GM18870 (cell line): ENCODE data around the gene SLC66A2.
"Not testable (repeated sequence)": the region's sequence is repeated elsewhere in the genome, so short reads cannot be mapped to it uniquely, and the experiment has no call there.

Experiments used
- ATAC-seq: cut with Tn5 transposase; IDR thresholded peaks from one replicate; pipeline ENCODE4 v1.9.1; 2021; ENCODE audit warnings: moderate library complexity; ENCODE audit not compliant: unreplicated experiment

Gene SLC66A2

DNA sequence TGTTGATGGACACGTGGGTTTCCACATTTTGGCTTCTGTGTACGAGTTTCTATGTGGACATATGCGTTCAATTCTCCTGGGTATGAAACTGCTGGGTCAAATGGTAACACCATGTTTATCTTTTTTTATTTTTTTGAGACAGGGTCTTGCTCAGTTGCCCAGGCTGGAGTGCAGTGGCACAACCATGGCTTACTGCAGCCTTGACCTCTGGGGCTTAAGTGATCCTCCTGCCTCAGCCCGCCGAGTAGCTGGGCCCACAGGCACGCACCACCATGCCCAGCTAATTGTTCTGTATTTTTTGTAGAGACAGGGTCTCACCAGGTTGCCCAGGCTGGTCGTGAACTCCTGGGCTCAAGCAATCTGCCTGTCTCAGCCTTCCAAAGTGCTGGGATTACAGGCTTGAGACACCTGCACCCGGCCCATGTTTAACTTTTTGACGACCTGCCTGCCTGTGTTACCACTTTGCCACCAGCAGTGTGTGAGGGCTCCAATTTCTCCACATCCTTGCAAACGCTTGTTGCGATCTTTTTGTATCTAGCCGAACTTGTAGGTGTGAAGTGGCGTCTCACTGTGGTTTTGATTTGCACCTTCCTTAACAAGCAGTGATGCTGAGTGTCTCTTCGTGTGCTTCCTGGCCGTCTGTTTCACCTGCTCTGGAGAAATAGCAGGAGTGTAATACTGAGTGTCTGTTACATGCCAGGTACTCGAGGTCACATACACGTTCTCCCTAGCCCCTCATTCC is 19.9 kb upstream of the SLC66A2 start:
- ATAC-seq = no peak

DNA sequence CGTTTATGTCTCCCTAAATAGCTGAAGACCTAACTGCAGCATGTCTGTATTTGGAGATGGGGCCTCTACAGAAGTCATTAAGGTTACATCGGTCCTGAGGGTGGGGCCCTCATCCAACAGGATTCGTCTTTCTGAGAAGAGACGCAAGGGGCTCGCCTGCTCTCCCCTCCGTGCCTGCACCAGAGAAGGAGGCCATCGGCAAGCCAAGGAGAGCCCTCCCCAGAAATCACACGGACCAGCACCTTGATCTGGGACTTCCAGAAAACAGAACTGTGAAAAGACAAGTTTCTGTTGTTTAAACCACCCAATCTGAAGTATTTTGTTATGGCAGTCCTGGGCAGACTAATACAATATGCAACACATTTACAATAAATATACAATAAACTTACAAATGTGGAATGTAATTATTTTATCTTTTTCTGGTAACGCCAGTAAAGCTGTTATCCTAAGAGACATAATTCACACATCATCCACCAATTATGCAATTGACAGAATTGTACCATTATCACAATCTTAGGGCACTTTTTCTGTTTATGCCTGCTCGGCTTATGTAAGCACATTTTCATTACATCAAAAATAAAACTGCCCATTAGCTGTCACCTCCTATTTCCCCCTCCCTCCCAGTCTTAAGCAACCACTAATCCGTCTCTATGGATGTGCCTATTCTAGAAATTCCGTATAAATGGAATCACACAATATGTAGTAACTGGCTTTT is 19.1 kb upstream of the SLC66A2 start:
- ATAC-seq = no peak

- no peak for ATAC-seq
These were observed 13.9 kb upstream of the SLC66A2 start for GRCh38 chr18:79965119-79965902.

GRCh38 chr18:79964330-79965118 is 13.1 kb upstream of the SLC66A2 start, which contains the start of gene HSBP1L1:
Gene HSBP1L1, plus strand, starts transcription at chr18:79964643. Its CDS starts 93 bp downstream, at chr18:79964736.
- ATAC-seq = no peak

GRCh38 chr18:79963658-79964329 is 12.3 kb upstream of the SLC66A2 start:
- no peak for ATAC-seq

DNA sequence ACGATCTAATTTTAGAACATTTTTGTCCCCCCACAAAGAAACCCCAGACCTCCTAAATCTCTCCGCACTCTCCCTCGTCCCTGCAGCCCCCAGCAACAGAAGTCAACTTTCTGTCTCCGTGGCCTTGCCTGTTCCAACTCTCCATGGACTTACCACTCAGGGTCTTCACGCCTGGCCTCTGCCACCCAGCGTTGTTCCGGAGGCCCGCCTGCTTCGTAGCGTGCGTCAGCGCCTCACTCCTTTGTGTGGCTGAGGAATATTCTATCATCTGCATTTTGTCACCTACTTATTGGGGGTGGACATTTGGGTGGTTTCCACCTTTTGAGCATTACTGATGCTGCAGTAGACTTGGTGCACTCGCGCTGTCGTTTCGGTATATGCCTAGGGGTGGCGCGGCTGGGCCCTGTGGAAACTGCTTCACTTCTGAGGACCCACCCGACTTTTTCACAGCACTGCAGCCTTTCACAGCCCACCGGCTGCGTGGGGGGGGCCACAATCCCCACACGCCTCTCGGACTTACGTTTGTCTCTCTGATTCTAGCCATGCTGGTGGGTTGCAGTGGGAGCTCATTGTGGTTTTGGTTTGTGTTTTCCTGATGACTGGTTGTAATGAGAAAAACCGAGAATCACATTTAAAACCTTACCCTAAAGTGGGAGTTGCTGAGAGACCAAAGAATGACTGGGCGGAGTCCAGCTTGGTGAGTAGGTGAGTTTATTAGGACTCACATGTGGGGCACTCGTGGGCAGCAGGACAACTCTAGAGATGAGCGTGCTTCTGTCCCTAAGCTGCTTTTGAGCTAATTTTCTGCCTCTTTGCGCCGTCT is 11.6 kb upstream of the SLC66A2 start:
- ATAC-seq = peak; percentile 85

DNA sequence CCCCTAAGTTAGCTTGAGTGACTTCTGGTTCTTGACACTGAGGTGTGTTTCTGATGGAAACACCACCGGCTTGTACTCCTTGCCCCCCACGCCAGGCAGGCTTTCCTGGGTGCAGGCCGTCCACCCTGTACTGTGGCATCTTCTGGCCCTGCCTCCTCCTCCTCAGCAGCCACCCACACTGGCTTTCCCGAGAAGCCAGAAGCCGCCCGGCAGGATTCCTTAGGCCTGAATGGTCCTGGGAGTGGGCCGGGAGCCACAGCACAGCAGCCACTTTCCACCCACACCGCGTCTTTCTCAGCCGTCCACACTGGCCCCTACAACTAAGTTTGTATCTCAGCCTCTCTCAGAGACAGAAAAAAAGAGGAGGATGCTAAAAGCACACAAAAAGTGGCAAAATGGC is 10.9 kb upstream of the SLC66A2 start:
- no peak for ATAC-seq

- no peak for ATAC-seq
These were observed 10.3 kb upstream of the SLC66A2 start for GRCh38 chr18:79961527-79962291.

DNA sequence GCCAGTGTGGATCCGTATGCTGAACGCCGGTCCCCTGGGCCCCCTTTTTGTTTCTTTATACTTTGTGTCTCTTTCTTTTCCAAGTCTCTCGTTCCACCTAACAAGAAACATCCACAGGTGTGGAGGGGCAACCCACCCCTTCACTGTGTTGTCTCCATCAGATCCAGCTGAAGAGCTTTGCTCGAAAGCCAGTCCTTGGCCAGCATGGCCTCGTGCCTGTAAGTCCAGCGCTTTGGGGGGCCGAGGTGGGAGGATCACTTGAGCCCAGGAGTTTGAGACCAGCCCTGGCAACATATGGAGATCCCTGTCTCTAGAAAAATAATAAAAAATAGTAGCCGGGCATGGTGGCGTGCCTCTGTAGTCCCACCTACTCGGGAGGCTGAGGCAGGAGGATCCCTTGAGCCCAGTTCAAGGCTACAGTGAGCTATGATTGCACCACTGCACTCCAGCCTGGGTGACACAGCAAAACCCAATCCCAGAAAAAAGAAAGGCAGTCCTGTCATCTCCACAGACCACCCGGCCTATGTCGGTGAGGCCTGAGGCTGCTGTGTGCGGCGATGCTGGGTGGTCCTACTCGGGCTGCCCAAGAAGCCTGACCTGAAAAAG is 9.6 kb upstream of the SLC66A2 start:
- no peak for ATAC-seq

GRCh38 chr18:79960161-79960801 is 8.8 kb upstream of the SLC66A2 start:
- not testable (repeated sequence) for ATAC-seq

GRCh38 chr18:79958981-79959380 is 7.5 kb upstream of the SLC66A2 start:
- ATAC-seq = no peak

- no peak for ATAC-seq
These were observed 4.8 kb upstream of the SLC66A2 start for GRCh38 chr18:79956276-79956675.

DNA sequence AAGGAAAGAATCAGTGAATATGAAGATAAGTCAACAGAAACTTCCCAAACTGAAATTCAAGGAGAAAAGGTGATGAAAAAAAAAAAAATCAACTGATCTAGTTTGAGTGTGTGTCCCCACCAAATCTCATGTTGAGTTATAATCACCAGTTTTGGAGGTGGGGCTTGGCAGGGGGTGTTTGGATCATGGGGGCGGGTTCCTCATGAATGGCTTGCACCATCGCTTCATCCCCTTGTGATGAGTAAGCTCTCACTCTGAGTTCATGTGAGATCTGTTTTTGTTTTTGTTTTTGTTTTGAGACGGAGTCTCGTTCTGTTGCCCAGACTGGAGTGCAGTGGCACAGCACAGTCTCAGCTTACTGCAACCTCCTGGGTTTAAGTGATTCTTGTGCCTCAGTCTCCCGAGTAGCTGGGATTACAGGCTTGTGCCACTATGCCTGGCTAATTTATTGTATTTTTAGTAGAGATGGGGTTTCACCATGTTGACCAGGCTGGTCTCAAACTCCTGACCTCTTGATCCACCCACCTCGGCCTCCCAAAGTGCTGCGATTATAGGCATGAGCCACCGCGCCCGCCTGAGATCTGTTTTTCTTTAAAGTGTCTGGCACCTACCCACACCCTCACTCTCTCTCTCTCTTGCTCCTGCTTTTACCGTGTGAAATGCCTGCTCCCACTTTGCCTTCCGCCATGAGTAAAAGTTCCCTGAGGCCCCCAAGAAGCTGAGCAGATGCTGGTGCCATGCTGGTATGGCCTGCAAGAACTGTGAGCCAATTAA is 4.0 kb upstream of the SLC66A2 start:
- no peak for ATAC-seq

GRCh38 chr18:79954791-79955190 is 3.3 kb upstream of the SLC66A2 start:
- ATAC-seq = no peak

DNA sequence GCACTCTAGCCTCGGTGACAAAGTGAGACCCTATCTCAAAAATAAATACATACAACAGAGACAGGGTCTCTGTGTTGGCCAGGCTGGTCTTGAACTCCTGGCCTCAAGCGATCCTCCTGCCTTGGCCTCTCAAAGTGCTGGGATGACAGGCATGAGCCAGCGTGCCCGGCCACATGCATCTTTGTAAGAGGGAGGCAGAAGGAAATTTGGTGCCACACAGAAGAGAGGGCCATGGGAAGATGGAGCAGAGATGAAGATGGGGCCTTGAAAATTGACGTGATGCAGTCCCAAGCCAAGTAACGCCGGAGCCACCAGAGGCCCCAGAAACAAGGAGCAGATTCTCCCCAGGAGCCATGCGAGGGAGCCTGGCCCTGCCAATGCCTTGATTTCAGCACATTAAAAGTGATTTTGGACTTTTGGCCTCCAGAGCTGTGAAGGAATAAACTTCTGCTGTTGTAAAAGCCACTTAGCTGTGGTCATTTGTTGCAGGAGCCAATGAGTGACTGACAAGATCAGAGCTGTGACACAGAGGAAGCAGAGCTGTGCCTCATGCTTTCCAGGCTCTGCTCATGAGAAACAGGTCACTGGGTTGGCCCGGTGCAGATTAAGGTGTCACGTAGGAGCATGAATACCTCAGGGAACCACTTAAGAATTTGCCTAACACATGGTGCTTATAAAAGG is 2.7 kb upstream of the SLC66A2 start:
- ATAC-seq = no peak

GRCh38 chr18:79952996-79953559 is 1.6 kb upstream of the SLC66A2 start:
- ATAC-seq = no peak
